HepG2 (cell line): ENCODE measurements around the gene SFXN5. TPM values are rescaled to one million over a fixed set of nuclear protein-coding genes. Genes with fewer than 3 reads are reported as not detected.

Experiments
- ARNT ChIP-seq: fragments of 450-650 bp; IDR thresholded peaks from 2 replicates; pipeline ENCODE4 v1.6.1; 2017
- BORCS8-MEF2B ChIP-seq: sonication (generic); formaldehyde crosslinking; IDR thresholded peaks from 2 replicates; pipeline ENCODE4 v1.8.0; 2022; ENCODE audit warnings: mild to moderate bottlenecking, missing genetic modification reagents
- ETV6 ChIP-seq: sonication (generic); formaldehyde crosslinking; conservative IDR thresholded peaks from 2 replicates; pipeline ENCODE4 v1.4.0; 2020; ENCODE audit warnings: missing genetic modification reagents
- FOXJ3 ChIP-seq: sonication (generic); formaldehyde crosslinking; IDR thresholded peaks from 2 replicates; pipeline ENCODE4 v1.4.0; 2020; ENCODE audit warnings: missing genetic modification reagents, mild to moderate bottlenecking, borderline replicate concordance
- MED13 ChIP-seq: sonication (generic); formaldehyde crosslinking; IDR thresholded peaks from 2 replicates; pipeline ENCODE4 v1.5.0; 2020; ENCODE audit warnings: missing genetic modification reagents
- NFYB ChIP-seq: sonication (generic); formaldehyde crosslinking; IDR thresholded peaks from 2 replicates; pipeline ENCODE4 v1.4.0; 2020; ENCODE audit warnings: missing genetic modification reagents
- SP4 ChIP-seq: sonication (generic); formaldehyde crosslinking; IDR thresholded peaks from 2 replicates; pipeline ENCODE4 v1.8.1; 2023; ENCODE audit warnings: mild to moderate bottlenecking, missing genetic modification reagents
- ZBTB46 ChIP-seq: sonication (generic); formaldehyde crosslinking; IDR thresholded peaks from 2 replicates; pipeline ENCODE4 v1.4.0; 2020; ENCODE audit warnings: mild to moderate bottlenecking, missing genetic modification reagents, borderline replicate concordance
- ZC3H4 ChIP-seq: sonication (generic); formaldehyde crosslinking; IDR thresholded peaks from 2 replicates; pipeline ENCODE4 v1.4.0; 2020; ENCODE audit warnings: missing genetic modification reagents, borderline replicate concordance
- ZNF207 ChIP-seq: fragments of 450-650 bp; IDR thresholded peaks from 2 replicates; pipeline ENCODE4 v1.6.1; 2016; ENCODE audit warnings: antibody characterized with exemption, borderline replicate concordance
- ZNF331 ChIP-seq: sonication (generic); formaldehyde crosslinking; IDR thresholded peaks from 2 replicates; pipeline ENCODE4 v1.4.0; 2020; ENCODE audit warnings: missing genetic modification reagents
- ZNF337 ChIP-seq: sonication (generic); formaldehyde crosslinking; IDR thresholded peaks from 2 replicates; pipeline ENCODE4 v1.5.1; 2020; ENCODE audit warnings: missing genetic modification reagents, low read depth, mild to moderate bottlenecking, borderline replicate concordance
- ZNF496 ChIP-seq: sonication (generic); formaldehyde crosslinking; IDR thresholded peaks from 2 replicates; pipeline ENCODE4 v1.8.1; 2023; ENCODE audit warnings: mild to moderate bottlenecking, moderate library complexity, missing genetic modification reagents; ENCODE audit not compliant: insufficient replicate concordance
- ZNF646 ChIP-seq: sonication (generic); formaldehyde crosslinking; IDR thresholded peaks from 2 replicates; pipeline ENCODE4 v1.9.0; 2021; ENCODE audit warnings: mild to moderate bottlenecking, missing genetic modification reagents
- ZNF672 ChIP-seq: sonication (generic); formaldehyde crosslinking; IDR thresholded peaks from 2 replicates; pipeline ENCODE4 v1.8.1; 2022; ENCODE audit warnings: missing genetic modification reagents
- ZNF674 ChIP-seq: sonication (generic); formaldehyde crosslinking; IDR thresholded peaks from 2 replicates; pipeline ENCODE4 v1.5.0; 2020; ENCODE audit warnings: low read depth, mild to moderate bottlenecking, missing genetic modification reagents
- ZNF678 ChIP-seq: sonication (generic); formaldehyde crosslinking; IDR thresholded peaks from 2 replicates; pipeline ENCODE4 v1.4.0; 2020; ENCODE audit warnings: mild to moderate bottlenecking, missing genetic modification reagents
- ZNF83 ChIP-seq: sonication (generic); formaldehyde crosslinking; IDR thresholded peaks from 2 replicates; pipeline ENCODE4 v1.4.0; 2020; ENCODE audit warnings: missing genetic modification reagents, mild to moderate bottlenecking, borderline replicate concordance
- ZZZ3 ChIP-seq: sonication (generic); formaldehyde crosslinking; IDR thresholded peaks from 2 replicates; pipeline ENCODE4 v1.4.0; 2020; ENCODE audit warnings: missing genetic modification reagents, mild to moderate bottlenecking, borderline replicate concordance
- polyA plus RNA-seq, 8 experiments: library from polyadenylated mRNA; depleted of rRNA in 3 of 8; stranded (reverse) in 7 of 8; unstranded in 1 of 8; fragments of >200 nt; fragmentation: Illumina TruSeq in 4 of 8; extraction: Trizol in 4 of 8; gene quantifications; 2 replicates each; pipeline versions ENCODE4 v1.2.1 to v1.2.3, GENCODE V29; 2011 to 2016; ENCODE audit warnings: low read depth in 4 of 8, missing spikeins in 1 of 8, mixed read lengths in 1 of 8; ENCODE audit not compliant: insufficient read depth in 1 of 8
- total RNA-seq, 5 experiments: library from RNA; depleted of rRNA; stranded (reverse); fragments of >200 nt; fragmentation: Illumina TruSeq; extraction: Trizol; gene quantifications; 2 replicates each; pipeline ENCODE4 v1.2.3, GENCODE V29; 2016; ENCODE audit warnings: low read depth in 1 of 5

The SFXN5 gene
- total and polyA plus RNA-seq, 2 of the 13 experiments (the other 11 are each of a cell fraction or from before 2014, with no cell fraction given), result 34.9 to 37.4 TPM

DNA sequence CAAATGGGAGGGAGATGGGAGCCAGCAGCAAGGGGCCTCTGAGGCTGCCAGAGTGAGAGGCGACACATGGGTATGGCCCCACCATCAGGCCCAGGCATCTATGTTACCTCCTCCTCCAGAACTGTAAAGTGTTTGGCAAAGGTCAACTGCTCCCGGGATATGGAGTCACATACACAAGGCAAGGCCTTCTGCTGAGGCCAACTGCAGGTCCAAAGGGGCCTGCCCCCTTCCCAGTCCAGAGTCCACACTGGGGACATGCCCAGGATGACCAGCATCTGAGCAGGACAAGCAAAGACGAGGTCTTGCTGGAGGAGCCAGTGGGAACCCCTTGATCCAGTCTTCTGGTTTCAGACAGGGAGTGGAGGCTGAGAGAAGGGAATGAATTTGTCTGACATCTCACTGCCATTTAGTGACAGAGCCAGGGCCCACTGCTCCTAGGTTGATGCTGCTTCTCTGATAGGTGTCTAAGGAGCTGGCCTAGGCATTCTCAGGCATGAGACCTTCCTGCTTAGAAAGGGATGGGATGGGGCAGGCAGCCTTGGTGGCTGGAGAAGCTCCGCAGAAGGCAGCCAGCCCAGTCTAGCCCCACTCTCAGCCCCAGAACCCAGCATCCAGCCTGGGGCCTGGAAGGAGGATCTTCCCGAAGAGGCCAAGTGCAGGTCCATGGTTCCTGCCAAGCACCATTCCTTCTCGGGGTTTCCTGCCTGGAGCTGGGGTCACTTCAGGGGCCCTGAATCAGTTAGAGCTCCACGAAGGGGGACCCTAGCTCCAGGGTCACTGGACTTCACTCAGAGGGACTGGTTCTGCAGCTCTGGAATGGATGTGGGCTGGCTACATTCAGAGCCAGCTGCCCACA, 127.7 kb downstream of the SFXN5 start (continued):
- no peak for TF ChIP-seq ZNF646 (CRISPR knock-in tag)
- TF ChIP-seq NFYB (CRISPR knock-in tag), result no peak
- no peak for TF ChIP-seq ZNF83
- 0 out of 2 replicates have a peak, but pooled peaks have one; percentile 23 for TF ChIP-seq ZNF331 (CRISPR knock-in tag)
- TF ChIP-seq FOXJ3 (CRISPR knock-in tag), result no peak
- TF ChIP-seq ZNF674, result no peak
- no peak for TF ChIP-seq ZBTB46 (CRISPR knock-in tag)
- no peak for TF ChIP-seq BORCS8-MEF2B (CRISPR knock-in tag)
- no peak for TF ChIP-seq ARNT
- no peak for TF ChIP-seq ETV6
- TF ChIP-seq ZZZ3, result 0 out of 2 replicates have a peak, but pooled peaks have one; percentile 15
- 0 out of 2 replicates have a peak, but pooled peaks have one; percentile 39 for TF ChIP-seq ZNF337 (CRISPR knock-in tag)
- TF ChIP-seq ZNF672, result no peak
- TF ChIP-seq SP4 (CRISPR knock-in tag), result no peak
- no peak for TF ChIP-seq ZNF496 (CRISPR knock-in tag)
- TF ChIP-seq ZNF207, result no peak
- no peak for TF ChIP-seq ZNF678
- no peak for TF ChIP-seq ZC3H4 (CRISPR knock-in tag)
- no peak for TF ChIP-seq MED13 (CRISPR knock-in tag)
